Stimulated activated CD4-positive, alpha-beta T cell treated with anti-CD3 and anti-CD28 coated beads, Interleukin-1b, Interleukin-23, amount 100 ng/mL, for 24 hours (primary cell): Measurements from ENCODE around the gene NLRP6.
"Not testable (repeated sequence)": the region's sequence is repeated elsewhere in the genome, so short reads cannot be mapped to it uniquely, and the experiment has no call there.

Source experiments
- DNase-seq, 4 experiments: peaks; one replicate each; pipeline ENCODE4 v3.0.0-alpha.2; 2020; ENCODE audit warnings: low read depth in 4 of 4, low spot score in 1 of 4

NLRP6 gene

GRCh38 chr11:281486-282161 lies 3.4 kb downstream of the NLRP6 start:
- DNase-seq, result no peak

GRCh38 chr11:282171-282570 lies 4.0 kb downstream of the NLRP6 start:
- no peak for DNase-seq

GRCh38 chr11:282630-283360 lies 4.6 kb downstream of the NLRP6 start:
- no peak for DNase-seq

- DNase-seq, result no peak
These were observed 5.3 kb downstream of the NLRP6 start for GRCh38 chr11:283405-284104.

- DNase-seq, result no peak
These were observed 6.2 kb downstream of the NLRP6 start for GRCh38 chr11:284105-285020.

- no peak for DNase-seq
These were observed 7.0 kb downstream of the NLRP6 start for GRCh38 chr11:285021-285893.

- DNase-seq, result no peak
These were observed 7.7 kb downstream of the NLRP6 start for GRCh38 chr11:285894-286220.

- not testable (repeated sequence) for DNase-seq
These were observed 9.0 kb downstream of the NLRP6 start for GRCh38 chr11:286977-287820.

GRCh38 chr11:287821-288477 lies 9.7 kb downstream of the NLRP6 start:
- no peak for DNase-seq

- no peak for DNase-seq
These were observed 10.5 kb downstream of the NLRP6 start, which contains the start of gene PGGHG for GRCh38 chr11:288478-289397. PGGHG (plus strand) TSS chr11:289126; CDS start chr11:289817, 691 bp downstream.

GRCh38 chr11:289398-289711 lies 11.1 kb downstream of the NLRP6 start:
- no peak for DNase-seq

- no peak for DNase-seq
These were observed 11.8 kb downstream of the NLRP6 start for GRCh38 chr11:289712-290620.

- no peak for DNase-seq
These were observed 12.5 kb downstream of the NLRP6 start for GRCh38 chr11:290621-291231.

- DNase-seq, result no peak
These were observed 13.3 kb downstream of the NLRP6 start for GRCh38 chr11:291281-292210.
